Thyroid gland (tissue), 4 donors: Measurements from ENCODE around the gene PPM1N. TPM values are rescaled to one million over a fixed set of nuclear protein-coding genes. Genes with fewer than 3 reads are reported as not detected.

ENCODE experiments used
- DNase-seq, 2 donors: peaks; one replicate each; pipeline ENCODE4 v3.0.0-alpha.2; 2019
- H3K27ac ChIP-seq, 3 donors: fragments of 200-600 bp; sonication (generic); 1 replicate in 2 of 3; 2 replicates in 1 of 3; pipeline ENCODE4 v1.5.1; 2016 to 2019; ENCODE audit warnings: mild to moderate bottlenecking in 1 of 3, moderate library complexity in 1 of 3
- H3K27me3 ChIP-seq: fragments of 200-600 bp; sonication (generic); one replicate; pipeline ENCODE4 v1.5.1; 2019
- H3K36me3 ChIP-seq, 2 donors: fragments of 200-600 bp; sonication (generic); one replicate each; pipeline ENCODE4 v1.5.1; 2016 to 2019
- H3K4me1 ChIP-seq, 2 donors: fragments of 200-600 bp; sonication (generic); one replicate each; pipeline ENCODE4 v1.5.1; 2017 to 2019
- H3K4me3 ChIP-seq, 3 donors: fragments of 200-600 bp; sonication (generic); replicated peaks in 1 of 3; 1 replicate in 2 of 3; 2 replicates in 1 of 3; pipeline ENCODE4 v1.5.1; 2016; ENCODE audit warnings: mild to moderate bottlenecking in 1 of 3
- H3K9me3 ChIP-seq: fragments of 200-600 bp; sonication (generic); one replicate; pipeline ENCODE4 v1.5.1; 2017
- POLR2A ChIP-seq, 2 donors: fragments of 450-650 bp; IDR thresholded peaks; one replicate each; pipeline ENCODE4 v1.6.1; 2017; ENCODE audit warnings: antibody characterized with exemption in 2 of 2, mild to moderate bottlenecking in 2 of 2, moderate library complexity in 1 of 2
- WGBS, 2 donors: methylation state at CpG; one replicate each; pipeline ENCODE4 v1.1.5; 2017; 5-methylcytosine and 5-hydroxymethylcytosine counted together
- intact Hi-C: fragments of 100-400 bp; cut with DNase I; formaldehyde crosslinking; loops from one replicate; pipeline ENCODE4 v1.15.1; 2023
- total RNA-seq, 4 donors: library from RNA; depleted of rRNA; stranded (reverse); fragments of >200 nt; gene quantifications; one replicate each; pipeline ENCODE4 v1.2.3, GENCODE V29; 2016
- TF ChIP-seq, protein P1 (sequence below), 6 experiments: fragments of 200-600 bp in 3 of 6; fragments of 450-650 bp in 3 of 6; sonication (generic) in 3 of 6; IDR thresholded peaks; one replicate each; pipeline ENCODE4 v1.5.1; 2016 to 2019; ENCODE audit warnings: antibody characterized with exemption in 6 of 6, mild to moderate bottlenecking in 2 of 6, inconsistent platforms in 1 of 6, moderate library complexity in 1 of 6

PPM1N gene
- total RNA-seq, 4 donors from 2014 or later: 0.73 to 1.1 TPM; not detected in 2

DNA sequence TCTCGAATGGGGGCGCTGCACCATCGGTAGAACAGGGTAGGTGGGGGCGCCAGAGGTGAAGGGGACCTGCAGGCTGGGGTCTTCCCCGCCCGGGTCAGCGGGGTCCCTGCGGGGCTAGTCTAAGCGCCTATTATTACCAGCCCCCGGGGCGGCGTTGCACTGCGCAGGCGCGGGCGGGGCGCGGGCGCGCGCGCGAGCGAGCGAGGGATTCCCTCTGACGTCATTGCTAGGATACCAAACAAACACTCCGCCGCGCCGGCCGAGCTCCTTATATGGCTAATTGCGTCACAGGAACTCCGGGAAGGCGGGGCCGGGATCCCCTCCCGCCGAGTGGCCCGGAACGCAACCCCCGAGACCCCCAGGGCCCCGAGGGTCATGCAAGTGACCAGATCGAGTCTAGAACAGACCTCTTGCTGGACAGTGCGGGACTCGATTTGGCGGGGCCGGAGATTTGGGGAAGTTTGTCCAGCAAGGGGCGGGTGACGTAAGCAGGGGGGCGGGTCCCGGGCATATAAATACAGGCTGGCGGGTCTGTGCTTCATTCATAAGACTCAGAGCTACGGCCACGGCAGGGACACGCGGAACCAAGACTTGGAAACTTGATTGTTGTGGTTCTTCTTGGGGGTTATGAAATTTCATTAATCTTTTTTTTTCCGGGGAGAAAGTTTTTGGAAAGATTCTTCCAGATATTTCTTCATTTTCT is 30.6 kb upstream of the PPM1N start, which contains the start of gene FOSB:
Gene FOSB (plus strand): TSS at position 541 of the 703 bp plus-strand sequence. CDS start 591 bp downstream, outside the sequence.
- intact Hi-C loops: no loop called here
- TF ChIP-seq POLR2A (IDR thresholded peaks at IDR 0.05): peak; percentile 67 to 81
- TF ChIP-seq, protein P1, sequence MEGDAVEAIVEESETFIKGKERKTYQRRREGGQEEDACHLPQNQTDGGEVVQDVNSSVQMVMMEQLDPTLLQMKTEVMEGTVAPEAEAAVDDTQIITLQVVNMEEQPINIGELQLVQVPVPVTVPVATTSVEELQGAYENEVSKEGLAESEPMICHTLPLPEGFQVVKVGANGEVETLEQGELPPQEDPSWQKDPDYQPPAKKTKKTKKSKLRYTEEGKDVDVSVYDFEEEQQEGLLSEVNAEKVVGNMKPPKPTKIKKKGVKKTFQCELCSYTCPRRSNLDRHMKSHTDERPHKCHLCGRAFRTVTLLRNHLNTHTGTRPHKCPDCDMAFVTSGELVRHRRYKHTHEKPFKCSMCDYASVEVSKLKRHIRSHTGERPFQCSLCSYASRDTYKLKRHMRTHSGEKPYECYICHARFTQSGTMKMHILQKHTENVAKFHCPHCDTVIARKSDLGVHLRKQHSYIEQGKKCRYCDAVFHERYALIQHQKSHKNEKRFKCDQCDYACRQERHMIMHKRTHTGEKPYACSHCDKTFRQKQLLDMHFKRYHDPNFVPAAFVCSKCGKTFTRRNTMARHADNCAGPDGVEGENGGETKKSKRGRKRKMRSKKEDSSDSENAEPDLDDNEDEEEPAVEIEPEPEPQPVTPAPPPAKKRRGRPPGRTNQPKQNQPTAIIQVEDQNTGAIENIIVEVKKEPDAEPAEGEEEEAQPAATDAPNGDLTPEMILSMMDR (IDR thresholded peaks at IDR 0.05): no peak
- Histone ChIP-seq H3K27ac (peak within 1 kb of the TSS; percentile 94 to 98 (median 95)), H3K27me3 (no peaks in the 10 kb centered on the region), H3K4me3 (peak within 1 kb of the TSS; percentile 28 to 53 (median 34)), H3K36me3 (no peaks in the 10 kb centered on the region), H3K9me3 (no peaks in the 10 kb centered on the region), H3K4me1 (peaks cover 18 to 27% of the 10 kb centered on the region in 2 donors)
- 0 to 1% methylated on average over 23 to 29 of the region's 56 CpGs for whole genome bisulfite sequencing, 2 donors
- peak; percentile 93 for DNase-seq

DNA sequence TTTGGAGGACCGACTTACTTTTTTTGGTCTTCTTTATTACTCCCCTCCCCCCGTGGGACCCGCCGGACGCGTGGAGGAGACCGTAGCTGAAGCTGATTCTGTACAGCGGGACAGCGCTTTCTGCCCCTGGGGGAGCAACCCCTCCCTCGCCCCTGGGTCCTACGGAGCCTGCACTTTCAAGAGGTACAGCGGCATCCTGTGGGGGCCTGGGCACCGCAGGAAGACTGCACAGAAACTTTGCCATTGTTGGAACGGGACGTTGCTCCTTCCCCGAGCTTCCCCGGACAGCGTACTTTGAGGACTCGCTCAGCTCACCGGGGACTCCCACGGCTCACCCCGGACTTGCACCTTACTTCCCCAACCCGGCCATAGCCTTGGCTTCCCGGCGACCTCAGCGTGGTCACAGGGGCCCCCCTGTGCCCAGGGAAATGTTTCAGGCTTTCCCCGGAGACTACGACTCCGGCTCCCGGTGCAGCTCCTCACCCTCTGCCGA is 30.0 kb upstream of the PPM1N start:
- intact Hi-C loops: no loop called here
- Histone ChIP-seq H3K4me1 (peaks cover 18 to 33% of the 10 kb centered on the region in 2 donors), H3K9me3 (no peaks in the 10 kb centered on the region), H3K36me3 (no peaks in the 10 kb centered on the region), H3K27ac (peak overlapping the region; percentile 94 to 98 (median 95)), H3K4me3 (peak overlapping the region in 2 of 3 donors; percentile 28 to 53), H3K27me3 (no peaks in the 10 kb centered on the region)
- 0 to 1% methylated on average over 20 to 27 of the region's 31 CpGs for WGBS, 2 donors
- peak; percentile 41 to 51 for DNase-seq
- TF ChIP-seq, protein P1 (IDR thresholded peaks at IDR 0.05): peak in 1 of 6 experiments; percentile 4
- TF ChIP-seq POLR2A (IDR thresholded peaks at IDR 0.05): no peak

DNA sequence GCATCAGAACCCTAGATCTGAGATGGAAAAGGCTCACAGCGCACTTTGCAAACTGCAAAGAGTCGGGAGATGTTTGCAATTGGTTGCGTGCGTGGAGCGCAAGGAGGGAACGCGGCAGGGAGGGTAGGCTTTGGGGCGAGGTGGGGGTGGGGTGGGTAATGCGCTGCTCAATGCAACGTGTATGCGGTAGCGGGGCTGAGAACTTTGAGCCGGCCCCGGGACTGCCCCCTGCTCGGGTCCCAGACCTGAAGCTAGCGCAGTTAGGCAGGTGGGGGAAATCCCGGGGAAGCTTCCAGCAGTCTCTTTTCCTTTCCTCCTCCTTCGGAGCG is 29.5 kb upstream of the PPM1N start:
- TF ChIP-seq, protein P1 (IDR thresholded peaks at IDR 0.05): no peak
- no peak for TF ChIP-seq POLR2A (IDR thresholded peaks at IDR 0.05)
- H3K9me3 ChIP-seq: no peaks in the 10 kb centered on the region
- no peak for DNase-seq
- intact Hi-C loops: no loop called here
- no peaks in the 10 kb centered on the region for H3K36me3 ChIP-seq
- H3K27ac ChIP-seq: peak overlapping the region; percentile 94 to 98 (median 95)
- H3K4me3 ChIP-seq: peak overlapping the region; percentile 28 to 53 (median 34)
- 1% methylated on average over 9 to 16 of the region's 19 CpGs for WGBS, 2 donors
- no peaks in the 10 kb centered on the region for H3K27me3 ChIP-seq
- peaks cover 18 to 36% of the 10 kb centered on the region in 2 donors for H3K4me1 ChIP-seq

DNA sequence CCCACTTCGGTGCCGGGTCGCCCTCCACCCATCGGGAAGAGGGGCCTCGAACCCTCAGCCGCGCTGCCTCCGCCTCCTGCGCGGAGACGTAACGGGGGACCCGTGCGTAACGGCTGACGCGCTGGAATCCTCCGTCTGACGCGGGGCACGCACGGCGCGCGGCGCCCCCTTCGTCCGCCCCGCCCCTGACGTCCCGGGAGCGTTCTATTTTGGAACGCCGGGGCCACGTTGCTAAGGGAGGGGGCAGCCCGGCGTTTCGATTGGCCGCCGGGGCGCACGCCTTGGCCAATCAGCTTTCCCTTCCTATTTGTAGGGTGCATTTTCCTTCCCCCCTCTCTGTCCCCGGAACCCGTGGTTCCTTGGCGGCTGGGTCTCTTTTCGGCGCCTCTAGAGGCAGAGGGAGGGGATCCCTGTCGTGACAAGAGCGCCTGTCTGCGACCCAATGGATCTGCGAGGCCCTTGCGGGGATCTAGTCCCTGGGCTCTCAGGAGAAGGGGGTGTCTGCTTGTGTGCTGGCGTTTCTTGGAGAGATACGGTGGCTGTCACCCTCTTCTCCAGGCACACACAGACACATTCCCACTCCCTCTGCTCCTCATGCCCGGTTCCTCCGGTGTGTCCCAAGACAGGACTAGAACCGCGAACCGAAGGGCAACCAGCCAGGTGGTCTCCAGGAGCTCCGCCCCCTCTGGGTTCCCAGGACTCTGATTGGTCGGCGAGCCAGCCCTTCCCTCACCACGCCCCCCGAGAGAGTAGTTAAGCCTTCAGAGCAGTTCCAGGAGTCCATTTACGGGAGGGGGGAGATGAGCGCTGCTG is 28.9 kb upstream of the PPM1N start:
- no peaks in the 10 kb centered on the region for H3K9me3 ChIP-seq
- H3K36me3 ChIP-seq: no peaks in the 10 kb centered on the region
- no peaks in the 10 kb centered on the region for H3K27me3 ChIP-seq
- peak overlapping the region; percentile 34 to 83 (median 53) for H3K4me3 ChIP-seq
- H3K4me1 ChIP-seq: peaks cover 18 to 36% of the 10 kb centered on the region in 2 donors
- intact Hi-C loops: no loop called here
- WGBS, 2 donors: 1% methylated on average over 17 to 19 of the region's 66 CpGs
- peak; percentile 95 for DNase-seq
- peak; percentile 30 to 78 for TF ChIP-seq POLR2A (IDR thresholded peaks at IDR 0.05)
- TF ChIP-seq, protein P1 (IDR thresholded peaks at IDR 0.05): no peak
- H3K27ac ChIP-seq: peak overlapping the region; percentile 94 to 98 (median 95)
